Stomach (tissue), 4 donors: ENCODE results near the gene TCP11.

Source experiments
- CTCF ChIP-seq, 7 experiments: fragments of 450-650 bp in 4 of 7; fragments of 200-600 bp in 3 of 7; sonication (generic) in 3 of 7; IDR thresholded peaks; one replicate each; pipeline ENCODE4 v1.5.1; 2016 to 2019; ENCODE audit warnings: antibody characterized with exemption in 7 of 7, control low read depth in 2 of 7, mild to moderate bottlenecking in 1 of 7
- POLR2A ChIP-seq, 4 donors: fragments of 450-650 bp; IDR thresholded peaks; one replicate each; pipeline ENCODE4 v1.6.1; 2016; ENCODE audit warnings: antibody characterized with exemption in 4 of 4, control low read depth in 2 of 4, mild to moderate bottlenecking in 1 of 4, moderate library complexity in 1 of 4

DNA sequence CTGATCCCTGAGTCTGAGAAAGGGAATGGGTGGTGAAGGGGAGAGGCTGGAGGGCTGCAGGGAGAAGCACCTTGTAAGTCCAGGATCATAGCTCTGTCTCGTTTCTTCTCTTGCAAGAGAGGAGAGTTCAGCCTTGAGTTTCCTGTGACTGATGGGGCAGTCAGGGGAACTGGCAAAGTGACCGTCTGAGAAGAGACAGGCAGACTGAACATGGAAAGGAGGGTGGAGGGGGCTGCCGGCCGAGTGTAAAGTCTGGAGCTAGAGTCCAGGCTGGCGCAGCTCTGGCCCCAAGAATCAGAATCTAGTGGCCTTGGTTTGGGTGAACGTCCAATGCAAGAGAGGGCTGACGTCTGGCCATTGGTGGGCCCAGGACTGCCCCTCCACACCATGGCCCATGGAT, 72.5 kb downstream of the TCP11 start:
- TF ChIP-seq POLR2A (IDR thresholded peaks at IDR 0.05) (no peak), CTCF (IDR thresholded peaks at IDR 0.05) (no peak)
